ENCODE results near the gene PIGK.

The PIGK gene

GRCh38 chr1:77048615-77049005, 170.6 kb downstream of the PIGK start:
- TF ChIP-seq RARB (CRISPR knock-in tag; IDR thresholded peaks at IDR 0.05) (no peak), SNAI2 (CRISPR knock-in tag; IDR thresholded peaks at IDR 0.05) (no peak), TOX (CRISPR knock-in tag; IDR thresholded peaks at IDR 0.05; ENCODE audit: borderline replicate concordance) (no peak), ZNF70 (CRISPR knock-in tag; IDR thresholded peaks at IDR 0.05) (no peak), ZFP30 (CRISPR knock-in tag; IDR thresholded peaks at IDR 0.05) (no peak), ZNF8 (CRISPR knock-in tag; IDR thresholded peaks at IDR 0.05) (no peak), PPARA (CRISPR knock-in tag; IDR thresholded peaks at IDR 0.05; ENCODE audit: borderline replicate concordance) (no peak), TCF4 (CRISPR knock-in tag; IDR thresholded peaks at IDR 0.05; ENCODE audit: borderline replicate concordance) (no peak), ISL1 (CRISPR knock-in tag; IDR thresholded peaks at IDR 0.05) (no peak), ARNTL (CRISPR knock-in tag; IDR thresholded peaks at IDR 0.05; ENCODE audit: borderline replicate concordance, low read depth) (no peak), CSDC2 (CRISPR knock-in tag; IDR thresholded peaks at IDR 0.05) (no peak), OSR1 (CRISPR knock-in tag; IDR thresholded peaks at IDR 0.05) (no peak), ZC3H10 (CRISPR knock-in tag; IDR thresholded peaks at IDR 0.05) (no peak), ESRRG (CRISPR knock-in tag; IDR thresholded peaks at IDR 0.05) (no peak), BACH2 (CRISPR knock-in tag; IDR thresholded peaks at IDR 0.05; ENCODE audit: borderline replicate concordance) (no peak), CSRNP3 (CRISPR knock-in tag; IDR thresholded peaks at IDR 0.05) (no peak)
- TF ChIP-seq, protein P1, sequence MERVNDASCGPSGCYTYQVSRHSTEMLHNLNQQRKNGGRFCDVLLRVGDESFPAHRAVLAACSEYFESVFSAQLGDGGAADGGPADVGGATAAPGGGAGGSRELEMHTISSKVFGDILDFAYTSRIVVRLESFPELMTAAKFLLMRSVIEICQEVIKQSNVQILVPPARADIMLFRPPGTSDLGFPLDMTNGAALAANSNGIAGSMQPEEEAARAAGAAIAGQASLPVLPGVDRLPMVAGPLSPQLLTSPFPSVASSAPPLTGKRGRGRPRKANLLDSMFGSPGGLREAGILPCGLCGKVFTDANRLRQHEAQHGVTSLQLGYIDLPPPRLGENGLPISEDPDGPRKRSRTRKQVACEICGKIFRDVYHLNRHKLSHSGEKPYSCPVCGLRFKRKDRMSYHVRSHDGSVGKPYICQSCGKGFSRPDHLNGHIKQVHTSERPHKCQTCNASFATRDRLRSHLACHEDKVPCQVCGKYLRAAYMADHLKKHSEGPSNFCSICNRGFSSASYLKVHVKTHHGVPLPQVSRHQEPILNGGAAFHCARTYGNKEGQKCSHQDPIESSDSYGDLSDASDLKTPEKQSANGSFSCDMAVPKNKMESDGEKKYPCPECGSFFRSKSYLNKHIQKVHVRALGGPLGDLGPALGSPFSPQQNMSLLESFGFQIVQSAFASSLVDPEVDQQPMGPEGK (CRISPR knock-in tag; IDR thresholded peaks at IDR 0.05; ENCODE audit: borderline replicate concordance) = no peak
- TF ChIP-seq, protein P2, sequence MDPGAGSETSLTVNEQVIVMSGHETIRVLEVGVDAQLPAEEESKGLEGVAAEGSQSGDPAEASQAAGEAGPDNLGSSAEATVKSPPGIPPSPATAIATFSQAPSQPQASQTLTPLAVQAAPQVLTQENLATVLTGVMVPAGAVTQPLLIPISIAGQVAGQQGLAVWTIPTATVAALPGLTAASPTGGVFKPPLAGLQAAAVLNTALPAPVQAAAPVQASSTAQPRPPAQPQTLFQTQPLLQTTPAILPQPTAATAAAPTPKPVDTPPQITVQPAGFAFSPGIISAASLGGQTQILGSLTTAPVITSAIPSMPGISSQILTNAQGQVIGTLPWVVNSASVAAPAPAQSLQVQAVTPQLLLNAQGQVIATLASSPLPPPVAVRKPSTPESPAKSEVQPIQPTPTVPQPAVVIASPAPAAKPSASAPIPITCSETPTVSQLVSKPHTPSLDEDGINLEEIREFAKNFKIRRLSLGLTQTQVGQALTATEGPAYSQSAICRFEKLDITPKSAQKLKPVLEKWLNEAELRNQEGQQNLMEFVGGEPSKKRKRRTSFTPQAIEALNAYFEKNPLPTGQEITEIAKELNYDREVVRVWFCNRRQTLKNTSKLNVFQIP (CRISPR knock-in tag; IDR thresholded peaks at IDR 0.05; ENCODE audit: borderline replicate concordance, low read depth) = no peak
- TF ChIP-seq, protein P3, sequence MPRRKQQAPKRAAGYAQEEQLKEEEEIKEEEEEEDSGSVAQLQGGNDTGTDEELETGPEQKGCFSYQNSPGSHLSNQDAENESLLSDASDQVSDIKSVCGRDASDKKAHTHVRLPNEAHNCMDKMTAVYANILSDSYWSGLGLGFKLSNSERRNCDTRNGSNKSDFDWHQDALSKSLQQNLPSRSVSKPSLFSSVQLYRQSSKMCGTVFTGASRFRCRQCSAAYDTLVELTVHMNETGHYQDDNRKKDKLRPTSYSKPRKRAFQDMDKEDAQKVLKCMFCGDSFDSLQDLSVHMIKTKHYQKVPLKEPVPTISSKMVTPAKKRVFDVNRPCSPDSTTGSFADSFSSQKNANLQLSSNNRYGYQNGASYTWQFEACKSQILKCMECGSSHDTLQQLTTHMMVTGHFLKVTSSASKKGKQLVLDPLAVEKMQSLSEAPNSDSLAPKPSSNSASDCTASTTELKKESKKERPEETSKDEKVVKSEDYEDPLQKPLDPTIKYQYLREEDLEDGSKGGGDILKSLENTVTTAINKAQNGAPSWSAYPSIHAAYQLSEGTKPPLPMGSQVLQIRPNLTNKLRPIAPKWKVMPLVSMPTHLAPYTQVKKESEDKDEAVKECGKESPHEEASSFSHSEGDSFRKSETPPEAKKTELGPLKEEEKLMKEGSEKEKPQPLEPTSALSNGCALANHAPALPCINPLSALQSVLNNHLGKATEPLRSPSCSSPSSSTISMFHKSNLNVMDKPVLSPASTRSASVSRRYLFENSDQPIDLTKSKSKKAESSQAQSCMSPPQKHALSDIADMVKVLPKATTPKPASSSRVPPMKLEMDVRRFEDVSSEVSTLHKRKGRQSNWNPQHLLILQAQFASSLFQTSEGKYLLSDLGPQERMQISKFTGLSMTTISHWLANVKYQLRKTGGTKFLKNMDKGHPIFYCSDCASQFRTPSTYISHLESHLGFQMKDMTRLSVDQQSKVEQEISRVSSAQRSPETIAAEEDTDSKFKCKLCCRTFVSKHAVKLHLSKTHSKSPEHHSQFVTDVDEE (CRISPR knock-in tag; IDR thresholded peaks at IDR 0.05) = no peak

DNA sequence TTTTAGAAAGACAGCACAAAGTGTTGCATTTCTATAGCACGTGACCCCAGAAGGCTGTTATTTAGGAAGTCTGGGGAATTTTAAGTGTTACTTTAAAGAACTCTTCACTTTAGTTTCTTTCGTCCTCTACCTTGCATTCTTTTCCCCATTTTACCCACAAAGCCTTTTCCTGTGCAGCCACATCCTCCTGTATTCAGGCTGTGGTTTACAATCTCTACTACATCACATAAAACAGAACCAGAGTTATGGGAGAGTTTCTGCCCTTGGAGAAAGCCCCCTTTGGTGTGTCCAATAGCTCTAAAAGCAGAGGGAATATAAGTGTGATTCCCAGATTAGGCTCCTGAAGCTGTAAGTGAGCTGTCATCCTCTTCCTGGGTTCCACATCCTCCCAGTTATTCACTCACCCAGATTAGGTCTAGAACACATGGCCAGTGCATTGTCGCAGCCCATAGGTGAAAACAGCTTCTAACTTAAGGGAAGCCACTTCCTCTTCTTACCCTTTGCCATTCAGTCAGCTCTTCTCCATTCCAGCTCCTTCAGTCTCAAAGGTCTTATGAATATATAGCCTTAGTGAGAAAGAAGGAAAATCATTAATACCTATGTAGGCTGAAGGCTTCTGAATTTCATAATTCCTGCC, 171.1 kb downstream of the PIGK start:
- no peak for ATAC-seq
- TF ChIP-seq OSR1 (CRISPR knock-in tag; IDR thresholded peaks at IDR 0.05) (no peak), SNAI2 (CRISPR knock-in tag; IDR thresholded peaks at IDR 0.05) (no peak), PPARA (CRISPR knock-in tag; IDR thresholded peaks at IDR 0.05; ENCODE audit: borderline replicate concordance) (no peak), ZC3H10 (CRISPR knock-in tag; IDR thresholded peaks at IDR 0.05) (no peak), RARB (CRISPR knock-in tag; IDR thresholded peaks at IDR 0.05) (no peak), TOX (CRISPR knock-in tag; IDR thresholded peaks at IDR 0.05; ENCODE audit: borderline replicate concordance) (no peak), ZNF8 (CRISPR knock-in tag; IDR thresholded peaks at IDR 0.05) (no peak)
- TF ChIP-seq, protein P1 (CRISPR knock-in tag; IDR thresholded peaks at IDR 0.05; ENCODE audit: borderline replicate concordance) = no peak

More at GRCh38 chr1:77048615-77049005, 170.6 kb downstream of the PIGK start:
- no peak for ATAC-seq

- no peak for ATAC-seq
- TF ChIP-seq ZFP30 (CRISPR knock-in tag; IDR thresholded peaks at IDR 0.05) = no peak
- peak; percentile 90 for TF ChIP-seq ISL1 (CRISPR knock-in tag; IDR thresholded peaks at IDR 0.05)
These were observed 171.7 kb downstream of the PIGK start for GRCh38 chr1:77047575-77047974.

Measured in SK-N-SH treated with all-trans-retinoic acid at 6 μM for 48 hours (cell line).